HG03135 (cell line): ENCODE measurements around the gene OIT3.
"Not testable (repeated sequence)": the region's sequence is repeated elsewhere in the genome, so short reads cannot be mapped to it uniquely, and the experiment has no call there.

Source experiments
- ATAC-seq: cut with Tn5 transposase; IDR thresholded peaks from one replicate; pipeline ENCODE4 v1.9.1; 2021; ENCODE audit warnings: mild to moderate bottlenecking, moderate library complexity; ENCODE audit not compliant: unreplicated experiment

OIT3 gene

GRCh38 chr10:72899545-72899944 lies 6.0 kb downstream of the OIT3 start:
- ATAC-seq, result no peak

- ATAC-seq, result not testable (repeated sequence)
Measured at GRCh38 chr10:72903941-72904446, 10.5 kb downstream of the OIT3 start.

DNA sequence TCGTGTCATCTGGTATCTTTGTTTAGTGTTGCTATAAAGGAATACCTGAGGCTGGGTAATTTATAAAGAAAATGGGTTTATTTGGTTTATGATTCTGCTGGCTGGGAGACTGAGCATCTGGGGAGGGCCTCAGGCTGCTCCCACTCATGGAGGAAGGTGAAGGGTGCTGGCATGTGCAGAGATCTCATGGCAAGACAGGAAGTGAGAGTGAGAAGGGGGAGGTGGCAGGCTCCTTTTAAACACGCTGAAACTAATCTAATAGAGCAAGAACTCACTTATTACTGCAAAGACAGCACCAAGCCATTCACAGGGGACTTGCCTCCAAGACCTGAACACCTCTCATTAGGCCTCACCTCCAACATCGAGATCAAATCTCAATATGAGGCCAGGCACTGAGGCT lies 11.3 kb downstream of the OIT3 start:
- ATAC-seq, result no peak

DNA sequence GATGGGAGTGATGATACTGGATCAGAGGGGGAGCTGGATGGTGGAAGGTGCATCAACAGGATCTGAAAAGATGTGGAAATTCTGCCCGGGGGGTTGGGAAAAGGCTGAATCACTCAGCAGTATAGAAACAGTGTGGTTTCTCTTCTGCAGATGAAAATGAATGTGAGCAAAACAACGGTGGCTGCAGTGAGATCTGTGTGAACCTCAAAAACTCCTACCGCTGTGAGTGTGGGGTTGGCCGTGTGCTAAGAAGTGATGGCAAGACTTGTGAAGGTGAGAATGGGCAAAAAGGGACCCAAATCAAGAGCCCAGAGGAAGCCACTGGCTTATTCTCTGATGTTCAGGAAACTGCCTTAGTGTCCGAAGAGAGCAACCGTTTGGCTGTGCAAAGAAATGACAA lies 12.9 kb downstream of the OIT3 start:
- ATAC-seq, result no peak

GRCh38 chr10:72910705-72911104 lies 17.2 kb downstream of the OIT3 start:
- ATAC-seq, result no peak

DNA sequence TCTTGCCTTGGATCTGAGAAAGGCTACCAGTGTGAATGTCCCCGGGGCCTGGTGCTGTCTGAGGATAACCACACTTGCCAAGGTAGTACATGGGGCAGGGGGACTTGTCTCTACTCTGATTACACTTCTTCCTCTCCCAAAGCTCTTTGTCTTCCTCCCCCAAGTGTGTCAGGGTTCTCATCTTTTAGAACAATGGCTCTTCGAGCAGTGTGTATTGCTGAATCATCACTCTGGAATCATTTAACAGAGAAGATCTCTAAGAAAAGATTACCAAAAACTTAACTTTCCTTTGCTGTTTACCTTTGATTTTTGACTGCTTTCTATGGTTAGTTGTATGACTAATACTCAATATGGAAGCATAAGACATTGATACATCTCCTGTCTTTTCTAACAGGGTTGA lies 18.2 kb downstream of the OIT3 start:
- ATAC-seq, result no peak

- ATAC-seq, result no peak
Measured at GRCh38 chr10:72912736-72913135, 19.2 kb downstream of the OIT3 start.

DNA sequence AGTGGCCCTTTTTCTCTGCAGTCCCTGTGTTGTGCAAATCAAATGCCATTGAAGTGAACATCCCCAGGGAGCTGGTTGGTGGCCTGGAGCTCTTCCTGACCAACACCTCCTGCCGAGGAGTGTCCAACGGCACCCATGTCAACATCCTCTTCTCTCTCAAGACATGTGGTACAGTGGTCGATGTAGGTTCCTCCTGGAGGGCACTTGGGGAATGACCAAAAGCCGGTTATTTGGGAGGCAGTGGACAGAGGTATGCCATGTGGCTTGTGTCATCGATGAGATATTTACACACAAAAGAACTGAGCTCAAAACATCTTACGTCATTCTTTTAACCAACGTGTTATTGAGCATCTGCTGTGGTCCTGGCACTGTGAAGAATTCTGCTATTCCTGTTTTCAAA lies 19.7 kb downstream of the OIT3 start:
- ATAC-seq, result no peak

DNA sequence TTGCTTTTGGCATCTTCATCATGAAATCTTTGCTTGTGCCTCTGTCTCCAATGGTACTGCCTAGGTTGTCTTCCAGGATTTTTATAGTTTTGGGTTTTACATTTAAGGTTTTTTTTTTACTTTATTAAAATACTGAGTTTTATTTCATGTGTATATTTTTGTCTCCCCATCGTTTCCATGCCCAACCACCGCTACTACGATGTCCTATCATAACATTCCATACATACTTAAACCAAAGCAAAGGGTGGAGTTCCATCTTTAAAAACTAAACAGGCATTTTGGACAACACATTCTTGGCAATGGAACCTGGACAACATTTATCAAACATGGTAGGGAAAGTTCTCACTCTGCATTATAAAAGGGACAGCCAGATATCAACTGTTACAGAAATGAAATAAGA lies 23.7 kb downstream of the OIT3 start:
- not testable (repeated sequence) for ATAC-seq

DNA sequence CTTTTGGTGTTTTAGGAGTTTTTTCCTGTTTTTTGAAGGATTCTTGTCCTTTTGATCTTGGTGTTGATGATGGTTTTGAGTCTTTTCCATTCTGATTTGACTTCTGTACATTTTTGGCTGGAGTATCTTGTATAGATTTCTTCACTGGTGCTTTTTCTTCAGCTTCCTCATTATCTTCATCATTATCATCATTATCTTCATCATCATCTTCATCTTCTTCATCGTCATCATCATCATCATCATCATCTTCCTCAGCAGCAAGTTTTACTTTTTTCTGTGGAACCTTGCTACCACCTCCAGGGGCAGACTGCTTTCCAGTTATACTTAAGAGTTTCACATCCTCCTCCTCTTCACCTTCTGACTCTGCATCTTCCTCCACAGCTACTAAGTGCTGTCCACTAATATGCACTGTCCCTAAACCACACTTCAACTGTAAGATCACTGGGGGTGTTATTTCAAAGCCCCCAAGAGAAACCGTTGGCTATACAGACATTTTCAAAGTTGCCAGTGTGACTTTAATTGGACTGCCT lies 24.3 kb downstream of the OIT3 start:
- ATAC-seq, result not testable (repeated sequence)

DNA sequence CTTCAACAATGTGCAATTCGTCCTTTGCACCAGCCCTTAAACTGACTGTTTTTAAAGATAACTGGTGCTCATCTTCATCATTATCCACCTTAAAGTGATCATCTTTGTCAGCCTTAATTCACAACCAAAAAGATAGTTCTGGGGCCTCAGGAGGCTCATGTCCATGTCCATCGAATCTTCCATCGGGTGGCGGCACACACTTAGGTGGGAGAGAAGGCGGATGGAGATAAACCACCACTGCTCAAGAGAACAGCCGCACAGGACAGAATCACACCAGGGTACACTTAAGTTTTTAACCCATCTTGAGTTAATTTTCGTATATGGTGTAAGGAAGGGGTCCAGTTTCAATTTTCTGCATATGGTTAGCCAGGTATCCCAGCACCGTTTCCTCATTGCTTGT lies 24.8 kb downstream of the OIT3 start:
- no peak for ATAC-seq

DNA sequence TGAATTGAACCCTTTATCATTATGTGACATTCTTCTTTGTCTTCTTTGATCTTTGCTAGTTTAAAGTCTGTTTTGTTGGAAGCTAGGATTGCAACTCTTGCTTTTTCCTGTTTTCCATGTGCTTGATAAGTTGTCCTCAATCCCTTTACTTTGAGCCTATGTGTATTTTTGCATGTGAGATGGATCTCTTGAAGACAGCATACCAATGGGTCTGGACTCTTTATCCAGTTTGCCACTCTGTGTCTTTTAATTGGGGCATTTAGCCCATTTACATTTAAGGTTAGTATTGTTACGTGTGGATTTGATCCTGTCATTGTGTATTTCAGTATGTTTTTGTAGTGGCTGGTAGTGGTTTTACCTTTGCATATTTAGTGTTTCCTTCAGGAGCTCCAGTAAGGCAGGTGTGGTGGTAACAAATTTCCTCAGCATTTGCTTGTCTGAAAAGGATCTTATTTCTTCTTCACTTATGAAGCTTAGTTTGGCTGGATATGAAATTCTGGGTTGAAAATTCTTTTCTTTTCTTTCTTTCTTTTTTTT lies 27.7 kb downstream of the OIT3 start:
- not testable (repeated sequence) for ATAC-seq

- ATAC-seq, result no peak
Measured at GRCh38 chr10:72924351-72924750, 30.8 kb downstream of the OIT3 start.

GRCh38 chr10:72925951-72926465 lies 32.5 kb downstream of the OIT3 start:
- ATAC-seq, result no peak

DNA sequence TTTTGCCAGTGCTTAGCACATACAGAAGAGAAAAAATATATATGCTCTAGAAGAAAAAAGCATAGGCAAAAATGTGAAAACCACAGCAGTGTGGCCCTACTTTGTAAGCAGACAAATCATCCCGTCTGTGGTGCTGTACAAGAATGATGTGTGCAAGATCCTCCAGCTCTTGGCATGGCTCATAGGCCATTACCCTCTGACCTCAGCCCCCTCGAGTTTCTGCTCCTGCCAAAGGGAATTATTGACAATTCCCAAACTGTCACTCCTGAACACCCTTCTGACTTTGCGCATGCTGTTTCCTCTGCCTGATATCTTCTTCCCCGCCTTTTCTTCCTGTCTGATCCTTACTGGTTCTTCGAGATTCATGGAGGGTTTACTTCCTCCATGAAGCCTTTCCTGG lies 33.9 kb downstream of the OIT3 start:
- ATAC-seq, result no peak

- ATAC-seq, result no peak
Measured at GRCh38 chr10:72928798-72929197, 35.3 kb downstream of the OIT3 start.

DNA sequence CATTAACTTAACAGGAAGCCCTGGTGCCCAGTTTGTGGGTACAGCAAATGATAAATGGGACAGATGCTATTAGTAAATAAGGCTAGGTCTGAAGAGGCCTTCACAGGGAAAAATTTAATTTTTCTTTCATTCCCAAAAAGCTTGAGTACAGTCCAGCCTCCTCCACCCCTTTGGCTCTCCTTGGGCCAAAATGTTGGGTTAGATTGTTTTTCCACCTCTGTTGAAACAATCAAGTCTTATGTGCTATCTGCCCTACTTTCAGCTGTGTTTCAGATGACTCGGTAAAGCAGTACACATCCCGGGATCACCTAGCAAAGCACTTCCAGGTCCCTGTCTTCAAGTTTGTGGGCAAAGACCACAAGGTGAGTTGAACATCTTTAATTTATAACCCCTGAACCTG lies 36.7 kb downstream of the OIT3 start:
- ATAC-seq, result no peak

DNA sequence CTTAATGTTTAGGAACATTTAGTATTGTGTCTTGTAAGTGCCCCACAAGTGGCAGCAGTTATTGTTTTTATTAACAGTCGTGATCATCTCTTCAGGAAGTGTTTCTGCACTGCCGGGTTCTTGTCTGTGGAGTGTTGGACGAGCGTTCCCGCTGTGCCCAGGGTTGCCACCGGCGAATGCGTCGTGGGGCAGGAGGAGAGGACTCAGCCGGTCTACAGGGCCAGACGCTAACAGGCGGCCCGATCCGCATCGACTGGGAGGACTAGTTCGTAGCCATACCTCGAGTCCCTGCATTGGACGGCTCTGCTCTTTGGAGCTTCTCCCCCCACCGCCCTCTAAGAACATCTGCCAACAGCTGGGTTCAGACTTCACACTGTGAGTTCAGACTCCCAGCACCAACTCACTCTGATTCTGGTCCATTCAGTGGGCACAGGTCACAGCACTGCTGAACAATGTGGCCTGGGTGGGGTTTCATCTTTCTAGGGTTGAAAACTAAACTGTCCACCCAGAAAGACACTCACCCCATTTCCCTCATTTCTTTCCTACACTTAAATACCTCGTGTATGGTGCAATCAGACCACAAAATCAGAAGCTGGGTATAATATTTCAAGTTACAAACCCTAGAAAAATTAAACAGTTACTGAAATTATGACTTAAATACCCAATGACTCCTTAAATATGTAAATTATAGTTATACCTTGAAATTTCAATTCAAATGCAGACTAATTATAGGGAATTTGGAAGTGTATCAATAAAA lies 38.9 kb downstream of the OIT3 start:
- no peak for ATAC-seq

DNA sequence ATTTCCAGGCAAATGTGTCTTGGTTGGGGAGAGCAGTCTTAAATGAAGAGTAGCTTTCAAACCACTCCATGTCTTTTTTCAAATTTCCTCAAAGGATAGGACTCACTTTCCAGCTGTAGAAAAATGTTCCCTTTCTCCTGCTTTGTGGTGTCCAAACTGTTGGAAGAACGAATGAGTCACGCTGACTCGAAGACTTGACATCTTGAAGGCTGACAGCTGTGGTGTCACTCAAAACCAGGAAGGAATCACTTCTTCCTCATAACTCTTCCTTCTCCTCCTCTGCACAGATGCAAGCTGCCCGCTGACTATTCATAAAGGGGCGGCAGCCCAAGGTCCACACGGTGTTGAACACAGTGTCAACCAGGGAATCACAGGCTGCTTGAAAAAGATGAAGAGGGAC lies 41.8 kb downstream of the OIT3 start:
- no peak for ATAC-seq

- ATAC-seq, result no peak
Measured at GRCh38 chr10:72943498-72944234, 50.1 kb downstream of the OIT3 start.

GRCh38 chr10:72946963-72947362 lies 53.4 kb downstream of the OIT3 start:
- no peak for ATAC-seq

DNA sequence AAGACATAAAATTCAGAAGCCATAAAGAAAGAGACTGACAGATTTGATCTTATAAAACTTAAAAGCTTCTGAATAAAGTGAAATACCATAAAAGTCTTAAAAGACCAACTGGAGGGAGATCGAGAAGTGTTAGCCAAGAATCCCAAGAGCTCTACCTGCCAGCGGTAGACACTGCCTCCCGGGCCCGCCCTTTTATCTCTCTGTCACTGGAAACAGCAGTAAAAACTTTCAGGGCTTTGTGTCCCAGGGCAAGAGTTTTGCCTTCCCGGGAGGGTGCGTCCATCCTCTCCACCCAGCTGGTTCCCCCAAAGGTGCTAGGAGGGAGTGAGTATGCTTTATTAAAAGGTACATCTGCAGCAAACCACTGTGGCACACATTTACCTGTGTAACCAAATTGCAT lies 55.2 kb downstream of the OIT3 start:
- no peak for ATAC-seq
